MM.1S (cell line): ENCODE results near the gene PRKAG2.
"Not testable (repeated sequence)": the region's sequence is repeated elsewhere in the genome, so short reads cannot be mapped to it uniquely, and the experiment has no call there.

Experiments used
- DNase-seq: peaks from one replicate; pipeline ENCODE4 v3.0.0-alpha.2; 2015
- H2AFZ ChIP-seq: fragments of 300-600 bp; sonication (generic); 2 replicates; pipeline ENCODE4 v1.6.0; 2016; ENCODE audit warnings: antibody characterized with exemption, low read length
- H3F3A ChIP-seq: fragments of 300-600 bp; sonication (generic); 2 replicates; pipeline ENCODE4 v1.6.1; 2016; ENCODE audit warnings: mild to moderate bottlenecking, antibody characterized with exemption, low read length, moderate library complexity, mixed read lengths; ENCODE audit not compliant: insufficient read depth
- H3K27ac ChIP-seq: fragments of 300-600 bp; sonication (generic); 2 replicates; pipeline ENCODE4 v1.5.1; 2016; ENCODE audit warnings: mild to moderate bottlenecking, low read length
- H3K27me3 ChIP-seq: fragments of 300-600 bp; sonication (generic); replicated peaks from 2 replicates; pipeline ENCODE4 v1.6.0; 2016; ENCODE audit warnings: low read length; ENCODE audit not compliant: insufficient read depth
- H3K36me3 ChIP-seq: fragments of 300-600 bp; sonication (generic); replicated peaks from 2 replicates; pipeline ENCODE4 v1.6.1; 2016; ENCODE audit warnings: mild to moderate bottlenecking, low read length, mixed read lengths; ENCODE audit not compliant: insufficient read depth
- H3K4me1 ChIP-seq: fragments of 300-600 bp; sonication (generic); 2 replicates; pipeline ENCODE4 v1.6.1; 2016; ENCODE audit warnings: low read length, mixed read lengths
- H3K4me2 ChIP-seq: fragments of 300-600 bp; sonication (generic); 2 replicates; pipeline ENCODE4 v1.6.0; 2016; ENCODE audit warnings: low read depth, low read length
- H3K4me3 ChIP-seq: fragments of 300-600 bp; sonication (generic); 2 replicates; pipeline ENCODE4 v1.5.1; 2016; ENCODE audit warnings: low read length, mixed read lengths
- H3K79me2 ChIP-seq: fragments of 300-600 bp; sonication (generic); 2 replicates; pipeline ENCODE4 v1.6.1; 2016; ENCODE audit warnings: mixed run types, low read length, mixed read lengths
- H3K9ac ChIP-seq: fragments of 300-600 bp; sonication (generic); 2 replicates; pipeline ENCODE4 v1.6.1; 2016; ENCODE audit warnings: low read length, mixed read lengths
- H3K9me2 ChIP-seq: fragments of 300-600 bp; sonication (generic); replicated peaks from 2 replicates; pipeline ENCODE4 v1.6.1; 2016; ENCODE audit warnings: mild to moderate bottlenecking, low read length, mixed read lengths; ENCODE audit not compliant: insufficient read depth
- H3K9me3 ChIP-seq: fragments of 300-600 bp; sonication (generic); replicated peaks from 2 replicates; pipeline ENCODE4 v1.6.1; 2016; ENCODE audit warnings: mild to moderate bottlenecking, low read length, mixed read lengths; ENCODE audit not compliant: insufficient read depth
- H4K20me1 ChIP-seq: fragments of 300-600 bp; sonication (generic); 2 replicates; pipeline ENCODE4 v1.6.1; 2016; ENCODE audit warnings: mild to moderate bottlenecking, low read length, moderate library complexity, mixed read lengths; ENCODE audit not compliant: insufficient read depth
- CTCF ChIP-seq: fragments of 300-600 bp; sonication (generic); IDR thresholded peaks from 2 replicates; pipeline ENCODE4 v1.5.1; 2016; ENCODE audit warnings: antibody characterized with exemption, low read length, mixed read lengths
- EZH2 ChIP-seq: fragments of 300-600 bp; sonication (generic); optimal IDR thresholded peaks from 2 replicates; pipeline ENCODE3; 2017; ENCODE audit warnings: low read depth, mild to moderate bottlenecking, antibody characterized with exemption, low read length, mixed read lengths
- EZH2phosphoT487 ChIP-seq: fragments of 300-600 bp; sonication (generic); IDR thresholded peaks from 2 replicates; pipeline ENCODE4 v1.6.1; 2018; ENCODE audit warnings: antibody characterized with exemption, low read length

PRKAG2 gene

GRCh38 chr7:151799506-151799905 lies 77.4 kb downstream of the PRKAG2 start:
- H3F3A ChIP-seq, result no peaks in the 10 kb centered on the region
- no peaks in the 10 kb centered on the region for H3K9me2 ChIP-seq
- no peaks in the 10 kb centered on the region for H3K79me2 ChIP-seq
- H3K4me1 ChIP-seq, result no peaks in the 10 kb centered on the region
- H4K20me1 ChIP-seq, result no peaks in the 10 kb centered on the region
- no peak overlapping the region for H3K4me2 ChIP-seq
- H3K9me3 ChIP-seq, result no peaks in the 10 kb centered on the region
- DNase-seq, result no peak
- no peak overlapping the region for H3K4me3 ChIP-seq
- peaks cover 30% of the 10 kb centered on the region for H3K27me3 ChIP-seq
- no peak overlapping the region for H2AFZ ChIP-seq
- H3K36me3 ChIP-seq, result no peaks in the 10 kb centered on the region
- H3K9ac ChIP-seq, result no peak overlapping the region
- TF ChIP-seq EZH2phosphoT487, result no peak
- no peak overlapping the region for H3K27ac ChIP-seq

DNA sequence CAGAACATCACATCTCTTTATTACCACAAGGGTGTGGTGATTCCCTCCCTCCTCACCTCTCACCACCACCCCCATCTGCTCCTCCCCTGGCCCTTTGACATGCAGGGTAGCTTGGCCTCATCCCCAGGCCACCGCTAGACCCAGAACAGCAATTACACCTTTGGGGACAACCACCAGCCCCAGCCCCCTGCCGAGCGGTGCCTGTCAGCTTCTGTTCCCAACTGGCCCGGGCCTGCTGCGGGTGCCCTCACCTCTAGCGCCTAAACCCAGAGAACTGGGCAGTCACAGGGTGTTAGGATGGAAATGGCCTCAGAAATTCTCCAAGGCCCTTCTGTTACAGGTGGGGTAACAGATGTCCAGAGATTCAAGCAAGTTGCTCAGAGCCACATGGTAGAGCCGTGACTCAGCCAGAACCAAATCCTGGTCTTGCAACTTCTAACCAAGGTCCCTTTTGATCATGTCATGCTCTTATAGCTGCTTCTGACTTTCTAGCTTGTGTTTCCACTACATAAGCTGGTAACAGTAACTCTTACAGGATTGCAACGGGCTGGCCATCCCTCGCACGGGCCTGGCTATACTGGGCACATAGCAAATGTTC lies 78.0 kb downstream of the PRKAG2 start:
- no peaks in the 10 kb centered on the region for H3K9me3 ChIP-seq
- no peaks in the 10 kb centered on the region for H4K20me1 ChIP-seq
- no peak for TF ChIP-seq CTCF
- no peak for TF ChIP-seq EZH2phosphoT487
- TF ChIP-seq EZH2, result no peak
- H3K4me3 ChIP-seq, result no peak overlapping the region
- DNase-seq, result no peak
- no peaks in the 10 kb centered on the region for H3K79me2 ChIP-seq
- H3K27me3 ChIP-seq, result peaks cover 25% of the 10 kb centered on the region
- H3F3A ChIP-seq, result no peaks in the 10 kb centered on the region
- no peak overlapping the region for H3K27ac ChIP-seq
- no peak overlapping the region for H3K4me2 ChIP-seq
- no peaks in the 10 kb centered on the region for H3K4me1 ChIP-seq
- H2AFZ ChIP-seq, result no peak overlapping the region
- no peaks in the 10 kb centered on the region for H3K36me3 ChIP-seq
- H3K9ac ChIP-seq, result no peak overlapping the region
- no peaks in the 10 kb centered on the region for H3K9me2 ChIP-seq

GRCh38 chr7:151797667-151798307 lies 79.1 kb downstream of the PRKAG2 start:
- not testable (repeated sequence) for DNase-seq, H3K9me2 ChIP-seq, H3K4me2 ChIP-seq, H3K4me3 ChIP-seq, H3K9me3 ChIP-seq, H3K36me3 ChIP-seq, H3K79me2 ChIP-seq, H4K20me1 ChIP-seq, H2AFZ ChIP-seq, H3K27ac ChIP-seq, H3K4me1 ChIP-seq, H3K9ac ChIP-seq, H3F3A ChIP-seq
- H3K27me3 ChIP-seq, result peaks cover 28% of the 10 kb centered on the region

GRCh38 chr7:151796871-151797537 lies 79.9 kb downstream of the PRKAG2 start:
- H3K4me3 ChIP-seq, result no peak overlapping the region
- no peaks in the 10 kb centered on the region for H3K4me1 ChIP-seq
- no peaks in the 10 kb centered on the region for H3F3A ChIP-seq
- no peak overlapping the region for H3K4me2 ChIP-seq
- peaks cover 29% of the 10 kb centered on the region for H3K27me3 ChIP-seq
- no peaks in the 10 kb centered on the region for H3K36me3 ChIP-seq
- H3K9me2 ChIP-seq, result no peaks in the 10 kb centered on the region
- TF ChIP-seq EZH2, result no peak
- TF ChIP-seq EZH2phosphoT487, result no peak
- TF ChIP-seq CTCF, result no peak
- no peaks in the 10 kb centered on the region for H3K79me2 ChIP-seq
- no peak overlapping the region for H2AFZ ChIP-seq
- no peak overlapping the region for H3K27ac ChIP-seq
- no peak overlapping the region for H3K9ac ChIP-seq
- DNase-seq, result no peak
- no peaks in the 10 kb centered on the region for H3K9me3 ChIP-seq
- no peaks in the 10 kb centered on the region for H4K20me1 ChIP-seq
